Activated CD4-positive, alpha-beta T cell treated with anti-CD3 and anti-CD28 coated beads, Interleukin-2, amount 10 ng/mL, durations not matched to agents 7 days and 5 days (primary cell): ENCODE results near the gene DOLPP1. TPM values are rescaled to one million over a fixed set of nuclear protein-coding genes. Genes with fewer than 3 reads are reported as not detected.
"Not testable (repeated sequence)": the region's sequence is repeated elsewhere in the genome, so short reads cannot be mapped to it uniquely, and the experiment has no call there.

ENCODE experiments used
- CTCF ChIA-PET: fragments of 350-600 bp; sonication (Branson Sonifier 250); formaldehyde crosslinking; loops from one replicate; lab custom pipeline; 2021; ENCODE audit warnings: antibody characterized with exemption; lab: Charles Lee
- POLR2A ChIA-PET: fragments of 350-600 bp; sonication (Branson Sonifier 250); formaldehyde crosslinking; loops from one replicate; lab custom pipeline; 2021; ENCODE audit warnings: antibody characterized with exemption; lab: Charles Lee
- DNase-seq: peaks from one replicate; pipeline ENCODE4 v3.0.0-alpha.2; 2020
- H3K27ac Mint-ChIP-seq: one replicate; pipeline ENCODE4 v1.8.0; 2021; ENCODE audit warnings: mild to moderate bottlenecking, moderate library complexity, mixed read lengths
- H3K27me3 Mint-ChIP-seq: one replicate; pipeline ENCODE4 v1.8.0; 2021; ENCODE audit warnings: mixed read lengths
- H3K36me3 Mint-ChIP-seq: one replicate; pipeline ENCODE4 v1.8.0; 2021; ENCODE audit warnings: low read depth, mixed read lengths
- H3K4me1 Mint-ChIP-seq: one replicate; pipeline ENCODE4 v1.8.0; 2021; ENCODE audit warnings: mixed read lengths
- H3K4me3 Mint-ChIP-seq: one replicate; pipeline ENCODE4 v1.8.0; 2021; ENCODE audit warnings: mild to moderate bottlenecking, moderate library complexity, mixed read lengths
- H3K9me3 Mint-ChIP-seq: one replicate; pipeline ENCODE4 v1.8.0; 2021; ENCODE audit warnings: mixed read lengths
- total RNA-seq, 2 experiments: library from RNA; stranded (reverse); gene quantifications; one replicate each; pipeline ENCODE4 v1.2.3, GENCODE V29; 2021

Gene DOLPP1
- total RNA-seq, 2 experiments from 2014 or later = 19.5 to 19.6 TPM

GRCh38 chr9:129128689-129129088, 47.8 kb downstream of the DOLPP1 start:
- H3K27ac Mint-ChIP-seq = peak overlapping the region; percentile 9
- ChIA-PET POLR2A (no interaction called here), CTCF (interaction anchor here (0.6 to 3.9 kb wide), 5 partner anchors 11 to 597 kb away, joined by 3 to 30 read pairs (median 4); partner anchors contain the start of gene PTPA)
- H3K9me3 Mint-ChIP-seq = no peaks in the 10 kb centered on the region
- H3K4me3 Mint-ChIP-seq = no peak overlapping the region
- H3K4me1 Mint-ChIP-seq = peaks cover 6% of the 10 kb centered on the region
- DNase-seq = no peak
- H3K36me3 Mint-ChIP-seq = peaks cover 21% of the 10 kb centered on the region
- H3K27me3 Mint-ChIP-seq = no peaks in the 10 kb centered on the region

- peaks cover 30% of the 10 kb centered on the region for H3K36me3 Mint-ChIP-seq
- H3K4me1 Mint-ChIP-seq, POLR2A ChIA-PET, H3K9me3 Mint-ChIP-seq, H3K27ac Mint-ChIP-seq, H3K27me3 Mint-ChIP-seq, H3K4me3 Mint-ChIP-seq, DNase-seq: not testable (repeated sequence)
- CTCF ChIA-PET = interaction anchor here (0.5 to 5.3 kb wide), 13 partner anchors 8 to 494 kb away, joined by 3 to 64 read pairs (median 10); no protein-coding TSS in a partner anchor
These were observed 49.4 kb downstream of the DOLPP1 start for GRCh38 chr9:129130271-129130670.

- ChIA-PET CTCF (interaction anchor here (0.5 to 5.3 kb wide), 20 partner anchors 9 to 512 kb away, joined by 3 to 64 read pairs (median 8); partner anchors contain the start of genes C9orf50 and NTMT1), POLR2A (no interaction called here)
- Mint-ChIP-seq H3K4me3 (no peak overlapping the region), H3K27ac (no peak overlapping the region), H3K27me3 (no peaks in the 10 kb centered on the region), H3K9me3 (no peaks in the 10 kb centered on the region), H3K4me1 (peaks cover 6% of the 10 kb centered on the region), H3K36me3 (peaks cover 33% of the 10 kb centered on the region)
- DNase-seq = no peak
These were observed 49.9 kb downstream of the DOLPP1 start for GRCh38 chr9:129130791-129131190.

- Mint-ChIP-seq H3K9me3 (no peaks in the 10 kb centered on the region), H3K27ac (peak overlapping the region; percentile 76), H3K4me1 (peaks cover 6% of the 10 kb centered on the region), H3K4me3 (no peak overlapping the region), H3K36me3 (peaks cover 36% of the 10 kb centered on the region), H3K27me3 (no peaks in the 10 kb centered on the region)
- peak; percentile 88 for DNase-seq
- ChIA-PET POLR2A (interaction anchor here (0.6 kb wide), 2 partner anchors 208 to 329 kb away, joined by 4 to 5 read pairs; no protein-coding TSS in a partner anchor), CTCF (interaction anchor here (0.6 to 5.3 kb wide), 43 partner anchors 8 to 739 kb away, joined by 3 to 64 read pairs (median 4); partner anchors contain the start of genes C9orf50, IER5L and NTMT1)
These were observed 50.6 kb downstream of the DOLPP1 start for GRCh38 chr9:129131300-129132145.

- Mint-ChIP-seq H3K36me3 (peaks cover 34% of the 10 kb centered on the region), H3K4me3 (no peak overlapping the region), H3K4me1 (peaks cover 6% of the 10 kb centered on the region), H3K9me3 (no peaks in the 10 kb centered on the region), H3K27me3 (no peaks in the 10 kb centered on the region), H3K27ac (no peak overlapping the region)
- no peak for DNase-seq
- CTCF ChIA-PET = interaction anchor here (0.6 to 5.3 kb wide), 6 partner anchors 11 to 560 kb away, joined by 3 to 64 read pairs (median 12); partner anchors contain the start of gene C9orf50
- POLR2A ChIA-PET = no interaction called here
These were observed 52.2 kb downstream of the DOLPP1 start for GRCh38 chr9:129133082-129133481.

GRCh38 chr9:129135476-129135875, 54.6 kb downstream of the DOLPP1 start:
- Mint-ChIP-seq H3K4me1 (peaks cover 19% of the 10 kb centered on the region), H3K27me3 (no peaks in the 10 kb centered on the region), H3K9me3 (no peaks in the 10 kb centered on the region), H3K36me3 (peaks cover 31% of the 10 kb centered on the region), H3K27ac (no peak overlapping the region), H3K4me3 (no peak overlapping the region)
- ChIA-PET CTCF (interaction anchor here (1.1 to 1.2 kb wide), 3 partner anchors 10 to 487 kb away, joined by 3 to 5 read pairs (median 3); no protein-coding TSS in a partner anchor), POLR2A (no interaction called here)
- no peak for DNase-seq

GRCh38 chr9:129136446-129137035, 55.6 kb downstream of the DOLPP1 start:
- CTCF ChIA-PET = interaction anchor here (1.1 to 4.8 kb wide), 2 partner anchors 37 to 488 kb away, joined by 4 to 45 read pairs; partner anchors contain the start of gene NTMT1
- Mint-ChIP-seq H3K27ac (no peak overlapping the region), H3K4me3 (no peak overlapping the region), H3K9me3 (no peaks in the 10 kb centered on the region), H3K27me3 (no peaks in the 10 kb centered on the region), H3K4me1 (peaks cover 27% of the 10 kb centered on the region), H3K36me3 (peaks cover 26% of the 10 kb centered on the region)
- DNase-seq = no peak
- POLR2A ChIA-PET = no interaction called here

GRCh38 chr9:129137292-129138143, 56.6 kb downstream of the DOLPP1 start:
- CTCF ChIA-PET = interaction anchor here (0.8 to 6.6 kb wide), 12 partner anchors 7 to 487 kb away, joined by 3 to 50 read pairs (median 6); partner anchors contain the start of gene NTMT1
- H3K36me3 Mint-ChIP-seq = peaks cover 22% of the 10 kb centered on the region
- DNase-seq = no peak
- no peaks in the 10 kb centered on the region for H3K27me3 Mint-ChIP-seq
- H3K4me3 Mint-ChIP-seq = no peak overlapping the region
- peaks cover 32% of the 10 kb centered on the region for H3K4me1 Mint-ChIP-seq
- POLR2A ChIA-PET = no interaction called here
- H3K27ac Mint-ChIP-seq = peak overlapping the region; percentile 5
- no peaks in the 10 kb centered on the region for H3K9me3 Mint-ChIP-seq

GRCh38 chr9:129138144-129138462, 57.2 kb downstream of the DOLPP1 start:
- POLR2A ChIA-PET = no interaction called here
- DNase-seq = no peak
- peaks cover 37% of the 10 kb centered on the region for H3K4me1 Mint-ChIP-seq
- no peaks in the 10 kb centered on the region for H3K27me3 Mint-ChIP-seq
- peaks cover 27% of the 10 kb centered on the region for H3K36me3 Mint-ChIP-seq
- H3K9me3 Mint-ChIP-seq = no peaks in the 10 kb centered on the region
- CTCF ChIA-PET = interaction anchor here (0.8 to 6.6 kb wide), 15 partner anchors 7 to 574 kb away, joined by 3 to 50 read pairs (median 6); partner anchors contain the start of genes C9orf50 and NTMT1
- no peak overlapping the region for H3K27ac Mint-ChIP-seq
- no peak overlapping the region for H3K4me3 Mint-ChIP-seq

- DNase-seq = no peak
- CTCF ChIA-PET = interaction anchor here (0.6 to 6.6 kb wide), 30 partner anchors 8 to 574 kb away, joined by 3 to 50 read pairs (median 4); partner anchors contain the start of genes C9orf50 and NTMT1
- peak overlapping the region; percentile 75 for H3K4me3 Mint-ChIP-seq
These were observed 57.7 kb downstream of the DOLPP1 start for GRCh38 chr9:129138476-129139232.

GRCh38 chr9:129139233-129139992, 58.5 kb downstream of the DOLPP1 start:
- peak; percentile 87 for DNase-seq
- no peaks in the 10 kb centered on the region for H3K27me3 Mint-ChIP-seq
- ChIA-PET CTCF (interaction anchor here (0.7 to 6.6 kb wide), 37 partner anchors 9 to 598 kb away, joined by 3 to 50 read pairs (median 4); partner anchors contain the start of genes C9orf50, IER5L and NTMT1), POLR2A (interaction anchor here (1.0 to 1.1 kb wide), 2 partner anchors 485 to 684 kb away, joined by 3 read pairs; no protein-coding TSS in a partner anchor)
- peaks cover 44% of the 10 kb centered on the region for H3K4me1 Mint-ChIP-seq
- H3K27ac Mint-ChIP-seq = peak overlapping the region; percentile 93
- no peaks in the 10 kb centered on the region for H3K9me3 Mint-ChIP-seq
- H3K4me3 Mint-ChIP-seq = peak overlapping the region; percentile 75
- peaks cover 32% of the 10 kb centered on the region for H3K36me3 Mint-ChIP-seq

More at GRCh38 chr9:129138476-129139232, 57.7 kb downstream of the DOLPP1 start:
- peak overlapping the region; percentile 93 for H3K27ac Mint-ChIP-seq
- H3K36me3 Mint-ChIP-seq = peaks cover 28% of the 10 kb centered on the region
- no peaks in the 10 kb centered on the region for H3K9me3 Mint-ChIP-seq
- peaks cover 39% of the 10 kb centered on the region for H3K4me1 Mint-ChIP-seq
- no peaks in the 10 kb centered on the region for H3K27me3 Mint-ChIP-seq
- POLR2A ChIA-PET = no interaction called here
